ENCODE results near the gene ARMC2. TPM values are rescaled to one million over a fixed set of nuclear protein-coding genes. Genes with fewer than 3 reads are reported as not detected.

Gene ARMC2
- total RNA-seq, 1 donor from 2014 or later = 0.26 TPM

DNA sequence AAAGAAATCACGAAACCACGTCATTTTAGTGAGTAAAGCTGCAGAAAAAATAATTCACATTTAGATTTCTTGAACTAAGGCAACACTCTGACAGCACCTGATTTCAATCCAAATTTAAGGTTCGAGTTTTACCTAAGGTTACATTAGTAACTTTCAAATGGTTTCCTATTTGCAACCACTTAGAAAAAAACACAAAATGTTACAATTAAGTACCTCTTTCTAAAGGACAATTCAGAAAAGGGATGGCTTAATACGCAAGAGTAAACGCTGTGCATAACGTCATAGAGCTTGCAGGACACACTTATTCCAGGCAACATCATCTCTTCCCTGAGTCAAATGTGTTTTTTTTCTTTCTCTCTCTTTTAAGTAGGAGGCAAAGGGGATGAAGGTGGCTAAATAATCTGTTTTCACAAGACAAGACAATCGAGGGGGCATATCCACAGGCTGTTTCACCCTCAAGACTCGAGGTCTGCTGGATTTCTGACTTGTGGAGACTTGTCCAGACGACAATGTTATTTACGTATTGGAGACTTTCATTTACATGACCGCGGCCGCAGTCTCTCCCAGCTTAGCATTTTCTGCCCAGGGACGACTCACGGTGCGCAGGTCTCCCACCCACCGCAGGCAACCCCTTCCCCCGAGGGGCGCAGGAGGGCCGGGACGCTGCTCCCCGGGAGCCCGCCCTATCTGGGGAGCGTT is 160.5 kb downstream of the ARMC2 start:
- FAIRE-seq (no peak), DNase-seq (ENCODE audit: low read depth) (peak; percentile 85)

DNA sequence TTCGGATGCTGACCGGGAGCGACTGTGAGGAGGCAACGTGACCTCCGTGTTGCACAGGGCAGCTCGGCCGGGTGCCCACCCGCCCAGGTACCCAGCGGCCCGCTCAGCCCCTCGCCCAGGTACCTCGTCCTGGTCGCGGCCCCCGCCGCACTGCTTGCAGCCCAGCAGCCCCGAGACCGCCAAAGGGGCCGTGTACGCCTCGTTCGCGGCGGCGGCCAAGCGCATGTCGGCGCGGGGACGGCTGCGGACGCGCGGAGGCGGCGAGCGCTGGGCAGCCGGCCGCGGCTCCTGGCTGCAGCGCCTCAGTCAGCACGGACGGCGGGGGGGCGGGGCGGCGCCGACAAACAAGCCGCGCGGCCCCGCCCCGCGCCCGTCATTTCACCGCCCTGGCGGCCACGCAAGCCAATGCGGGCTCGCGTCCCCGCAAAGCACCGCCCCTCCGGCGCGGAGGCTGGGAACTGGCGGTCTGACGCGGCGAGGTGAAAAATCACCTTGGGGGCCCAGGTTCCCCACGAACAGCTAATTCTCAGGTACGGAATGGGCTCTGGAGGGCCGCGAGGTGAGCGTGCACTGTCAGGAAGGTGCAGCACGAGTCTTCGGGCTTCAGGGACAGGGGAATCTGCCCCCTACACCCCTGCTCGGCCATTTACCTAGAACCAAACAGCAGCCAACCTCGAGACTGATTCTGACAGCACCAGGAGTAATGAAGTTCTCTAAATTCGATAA is 161.2 kb downstream of the ARMC2 start:
- Histone ChIP-seq H3K36me3 (ENCODE audit: control insufficient read depth, insufficient read depth, low read length) (no peaks in the 10 kb centered on the region), H3K27me3 (ENCODE audit: control insufficient read depth, insufficient read depth, low read length) (no peaks in the 10 kb centered on the region), H3K4me3 (ENCODE audit: low read depth, low read length) (peak overlapping the region; percentile 100)
- peak; percentile 81 for DNase-seq (ENCODE audit: low read depth)
- TF ChIP-seq CTCF (IDR thresholded peaks at IDR 0.05; ENCODE audit: insufficient read depth, low read length, severe bottlenecking) = no peak
- no peak for FAIRE-seq

More for the DNA sequence above, 160.5 kb downstream of the ARMC2 start:
- no peak for TF ChIP-seq CTCF (IDR thresholded peaks at IDR 0.05; ENCODE audit: insufficient read depth, low read length, severe bottlenecking)
- no peaks in the 10 kb centered on the region for H3K36me3 ChIP-seq (ENCODE audit: control insufficient read depth, insufficient read depth, low read length)
- no peaks in the 10 kb centered on the region for H3K27me3 ChIP-seq (ENCODE audit: control insufficient read depth, insufficient read depth, low read length)
- H3K4me3 ChIP-seq (ENCODE audit: low read depth, low read length) = peak overlapping the region; percentile 100

GRCh38 chr6:109009962-109010704 is 161.9 kb downstream of the ARMC2 start:
- FAIRE-seq (no peak), DNase-seq (ENCODE audit: low read depth) (peak; percentile 25)
- no peaks in the 10 kb centered on the region for H3K36me3 ChIP-seq (ENCODE audit: control insufficient read depth, insufficient read depth, low read length)
- no peaks in the 10 kb centered on the region for H3K27me3 ChIP-seq (ENCODE audit: control insufficient read depth, insufficient read depth, low read length)
- no peak for TF ChIP-seq CTCF (IDR thresholded peaks at IDR 0.05; ENCODE audit: insufficient read depth, low read length, severe bottlenecking)
- H3K4me3 ChIP-seq (ENCODE audit: low read depth, low read length) = peak overlapping the region; percentile 100

DNA sequence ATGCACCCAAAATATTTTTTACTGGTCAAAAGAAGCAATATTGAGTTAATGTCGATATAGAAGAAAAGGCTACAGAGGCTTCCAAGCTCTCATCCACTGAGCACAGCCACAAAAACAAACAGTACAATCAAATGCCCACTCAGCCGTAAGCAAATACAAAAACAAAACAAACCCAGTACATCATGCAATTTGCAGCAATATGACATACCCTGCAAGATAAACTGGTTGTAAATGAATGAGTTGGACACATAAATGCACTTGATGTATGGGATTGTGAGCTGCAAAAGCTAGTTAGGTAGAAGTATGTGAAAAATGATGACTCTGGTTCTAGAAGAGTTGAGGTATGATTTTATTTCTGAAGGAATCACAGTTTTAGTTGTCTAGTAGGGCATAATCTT is 162.5 kb downstream of the ARMC2 start:
- Histone ChIP-seq H3K27me3 (ENCODE audit: control insufficient read depth, insufficient read depth, low read length) (no peaks in the 10 kb centered on the region), H3K36me3 (ENCODE audit: control insufficient read depth, insufficient read depth, low read length) (no peaks in the 10 kb centered on the region), H3K4me3 (ENCODE audit: low read depth, low read length) (no peak overlapping the region)
- no peak for TF ChIP-seq CTCF (IDR thresholded peaks at IDR 0.05; ENCODE audit: insufficient read depth, low read length, severe bottlenecking)
- DNase-seq (ENCODE audit: low read depth) (no peak), FAIRE-seq (no peak)

DNA sequence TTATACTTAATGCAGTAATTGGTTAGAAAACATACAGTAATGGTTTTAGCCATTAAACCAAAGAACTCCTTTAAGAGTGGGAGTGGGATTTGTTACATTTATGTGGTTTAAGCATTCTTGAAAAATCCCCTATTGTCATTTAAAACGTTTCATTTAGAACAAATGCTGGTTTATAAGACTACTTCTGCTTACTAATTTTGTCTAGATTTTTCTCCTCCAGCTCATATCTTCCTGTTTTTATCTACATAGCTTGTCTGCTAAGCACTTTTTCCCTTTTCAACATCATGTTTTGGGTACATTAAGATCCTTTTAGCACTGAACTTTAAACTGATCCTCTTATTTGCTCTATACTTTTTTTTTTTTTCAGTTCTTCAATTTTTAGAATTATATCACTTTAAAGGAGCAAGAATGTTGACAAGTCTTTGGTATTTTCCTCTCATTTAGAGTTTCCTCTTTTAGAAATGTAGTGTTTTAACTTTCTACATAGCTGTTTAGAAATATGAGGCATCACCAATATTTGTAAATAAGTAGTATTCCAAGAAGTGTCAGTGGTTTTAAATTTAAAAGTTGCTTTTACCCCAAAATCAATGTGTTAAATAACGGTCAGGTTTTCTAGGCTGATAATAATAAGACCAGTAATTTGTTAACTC is 165.6 kb downstream of the ARMC2 start:
- no peaks in the 10 kb centered on the region for H3K27me3 ChIP-seq (ENCODE audit: control insufficient read depth, insufficient read depth, low read length)
- H3K36me3 ChIP-seq (ENCODE audit: control insufficient read depth, insufficient read depth, low read length) = no peaks in the 10 kb centered on the region
- DNase-seq (ENCODE audit: low read depth) (no peak), FAIRE-seq (no peak)
- no peak overlapping the region for H3K4me3 ChIP-seq (ENCODE audit: low read depth, low read length)
- no peak for TF ChIP-seq CTCF (IDR thresholded peaks at IDR 0.05; ENCODE audit: insufficient read depth, low read length, severe bottlenecking)
